ENCODE results near the gene CST1.
"Not testable (repeated sequence)": the region's sequence is repeated elsewhere in the genome, so short reads cannot be mapped to it uniquely, and the experiment has no call there.

CST1 gene

GRCh38 chr20:23750786-23751185 lies at the start of gene CST1:
CST1 (minus strand) TSS chr20:23750935; CDS start chr20:23750866, 69 bp downstream.
- not testable (repeated sequence) for DNase-seq

GRCh38 chr20:23799216-23799847 lies 48.6 kb upstream of the CST1 start:
- peak; percentile 4 for DNase-seq

GRCh38 chr20:23795526-23795925 lies 44.8 kb upstream of the CST1 start:
- DNase-seq = no peak

GRCh38 chr20:23794841-23795240 lies 44.1 kb upstream of the CST1 start:
- no peak for DNase-seq

- DNase-seq = no peak
Measured at GRCh38 chr20:23794065-23794464, 43.3 kb upstream of the CST1 start.

GRCh38 chr20:23783447-23783846 lies 32.7 kb upstream of the CST1 start:
- no peak for DNase-seq

GRCh38 chr20:23782366-23782983 lies 31.7 kb upstream of the CST1 start:
- no peak for DNase-seq

GRCh38 chr20:23778676-23779075 lies 27.9 kb upstream of the CST1 start:
- DNase-seq = not testable (repeated sequence)

GRCh38 chr20:23777380-23777779 lies 26.6 kb upstream of the CST1 start:
- DNase-seq = not testable (repeated sequence)

- DNase-seq = no peak
Measured at GRCh38 chr20:23776067-23776771, 25.5 kb upstream of the CST1 start.

- DNase-seq = no peak
Measured at GRCh38 chr20:23774081-23774480, 23.3 kb upstream of the CST1 start.

- no peak for DNase-seq
Measured at GRCh38 chr20:23773579-23773978, 22.8 kb upstream of the CST1 start.

- DNase-seq = no peak
Measured at GRCh38 chr20:23773127-23773526, 22.4 kb upstream of the CST1 start.

GRCh38 chr20:23772074-23772473 lies 21.3 kb upstream of the CST1 start:
- DNase-seq = no peak

GRCh38 chr20:23770384-23770783 lies 19.6 kb upstream of the CST1 start:
- no peak for DNase-seq

GRCh38 chr20:23768520-23768919 lies 17.8 kb upstream of the CST1 start:
- not testable (repeated sequence) for DNase-seq

- no peak for DNase-seq
Measured at GRCh38 chr20:23766531-23766930, 15.8 kb upstream of the CST1 start.

GRCh38 chr20:23765578-23765977 lies 14.8 kb upstream of the CST1 start:
- DNase-seq = no peak

GRCh38 chr20:23764630-23765029 lies 13.9 kb upstream of the CST1 start:
- not testable (repeated sequence) for DNase-seq

GRCh38 chr20:23763345-23763744 lies 12.6 kb upstream of the CST1 start:
- DNase-seq = no peak

GRCh38 chr20:23759306-23759940 lies 8.7 kb upstream of the CST1 start:
- DNase-seq = no peak

GRCh38 chr20:23756792-23757191 lies 6.1 kb upstream of the CST1 start:
- not testable (repeated sequence) for DNase-seq

- DNase-seq = not testable (repeated sequence)
Measured at GRCh38 chr20:23755131-23755611, 4.4 kb upstream of the CST1 start.

- DNase-seq = no peak
Measured at GRCh38 chr20:23754731-23755130, 4.0 kb upstream of the CST1 start.
